ENCODE data around the gene AMBRA1.

GRCh38 chr11:46490666-46491065, 103.2 kb downstream of the AMBRA1 start:
- TF ChIP-seq CTCF (IDR thresholded peaks at IDR 0.05; ENCODE audit: insufficient read depth, low read length) (no peak), REST (IDR thresholded peaks at IDR 0.05; ENCODE audit: insufficient replicate concordance, low read depth) (no peak), POLR2AphosphoS5 (IDR thresholded peaks at IDR 0.05; ENCODE audit: low read depth) (no peak), SPI1 (IDR thresholded peaks at IDR 0.05; ENCODE audit: borderline replicate concordance, low read depth) (no peak)
